ENCODE data around the gene CAPN10. TPM values are rescaled to one million over a fixed set of nuclear protein-coding genes. Genes with fewer than 3 reads are reported as not detected.

CAPN10 gene
- total and polyA plus RNA-seq, 2 donors from 2014 or later, result 26.3 to 50.9 TPM

GRCh38 chr2:240585101-240585500, 1.4 kb upstream of the CAPN10 start:
- no peak for TF ChIP-seq CTCF (IDR thresholded peaks at IDR 0.05; ENCODE audit: borderline replicate concordance, extremely low read depth, insufficient read depth)
- Histone ChIP-seq H3K4me3 (ENCODE audit: low read length in 3 of 3) (peak overlapping the region; percentile 82 to 97 (median 88)), H3K27me3 (ENCODE audit: control insufficient read depth, insufficient read depth, low read length) (no peaks in the 10 kb centered on the region), H3K27ac (ENCODE audit: low read depth in 2 of 2, low read length in 2 of 2) (no peak overlapping the region), H3K9ac (ENCODE audit: low read length in 3 of 3) (peak overlapping the region in 2 of 3 donors; percentile 0 to 99), H3K4me1 (ENCODE audit: control insufficient read depth in 2 of 3, insufficient read depth in 2 of 3, low read depth in 1 of 3, low read length in 3 of 3) (peaks cover 6 to 30% (median 25%) of the 10 kb centered on the region in 3 donors), H3K36me3 (ENCODE audit: control insufficient read depth in 2 of 3, insufficient read depth in 3 of 3, low read length in 3 of 3) (peaks cover 0 to 5% (median 0%) of the 10 kb centered on the region in 3 donors), H3K9me3 (ENCODE audit: control insufficient read depth in 2 of 3, insufficient read depth in 1 of 3, low read length in 3 of 3) (no peaks in the 10 kb centered on the region)
- no peak for FAIRE-seq
- DNase-seq, result peak in 1 of 5 donors; percentile 71
- intact Hi-C loops (cut with DNase I), result no loop called here

- intact Hi-C loops (cut with DNase I), result no loop called here
- H3K27me3 ChIP-seq (ENCODE audit: control insufficient read depth, insufficient read depth, low read length), result no peaks in the 10 kb centered on the region
- FAIRE-seq (no peak), DNase-seq (peak in 1 of 5 donors; percentile 74)
- TF ChIP-seq CTCF (IDR thresholded peaks at IDR 0.05; ENCODE audit: borderline replicate concordance, extremely low read depth, insufficient read depth), result no peak
- peaks cover 6 to 28% (median 25%) of the 10 kb centered on the region in 3 donors for H3K4me1 ChIP-seq (ENCODE audit: control insufficient read depth in 2 of 3, insufficient read depth in 2 of 3, low read depth in 1 of 3, low read length in 3 of 3)
- peak overlapping the region; percentile 78 to 99 (median 84) for H3K9ac ChIP-seq (ENCODE audit: low read length in 3 of 3)
- no peaks in the 10 kb centered on the region for H3K9me3 ChIP-seq (ENCODE audit: control insufficient read depth in 2 of 3, insufficient read depth in 1 of 3, low read length in 3 of 3)
- H3K36me3 ChIP-seq (ENCODE audit: control insufficient read depth in 2 of 3, insufficient read depth in 3 of 3, low read length in 3 of 3), result peaks cover 0 to 5% (median 0%) of the 10 kb centered on the region in 3 donors
- peak overlapping the region; percentile 82 to 97 (median 88) for H3K4me3 ChIP-seq (ENCODE audit: low read length in 3 of 3)
- peak overlapping the region; percentile 82 to 89 for H3K27ac ChIP-seq (ENCODE audit: low read depth in 2 of 2, low read length in 2 of 2)
Measured at GRCh38 chr2:240585681-240586197, 795 bp upstream of the CAPN10 start.

- peak overlapping the region in 1 of 2 donors; percentile 43 for H3K27ac ChIP-seq (ENCODE audit: low read depth in 2 of 2, low read length in 2 of 2)
Measured at GRCh38 chr2:240586919-240587800, 626 bp downstream of the CAPN10 start.

More at GRCh38 chr2:240586919-240587800, 626 bp downstream of the CAPN10 start:
- FAIRE-seq (no peak), DNase-seq (peak in 4 of 5 donors; percentile 25 to 85 (median 49))
- H3K9ac ChIP-seq (ENCODE audit: low read length in 3 of 3), result peak overlapping the region; percentile 22 to 75 (median 55)
- H3K9me3 ChIP-seq (ENCODE audit: control insufficient read depth in 2 of 3, insufficient read depth in 1 of 3, low read length in 3 of 3), result no peaks in the 10 kb centered on the region
- peak overlapping the region; percentile 47 to 97 (median 67) for H3K4me3 ChIP-seq (ENCODE audit: low read length in 3 of 3)
- no peaks in the 10 kb centered on the region for H3K27me3 ChIP-seq (ENCODE audit: control insufficient read depth, insufficient read depth, low read length)
- peaks cover 2 to 11% (median 5%) of the 10 kb centered on the region in 3 donors for H3K36me3 ChIP-seq (ENCODE audit: control insufficient read depth in 2 of 3, insufficient read depth in 3 of 3, low read length in 3 of 3)
- TF ChIP-seq CTCF (IDR thresholded peaks at IDR 0.05; ENCODE audit: borderline replicate concordance, extremely low read depth, insufficient read depth), result no peak
- peaks cover 6 to 28% (median 25%) of the 10 kb centered on the region in 3 donors for H3K4me1 ChIP-seq (ENCODE audit: control insufficient read depth in 2 of 3, insufficient read depth in 2 of 3, low read depth in 1 of 3, low read length in 3 of 3)
- intact Hi-C loops (cut with DNase I), result no loop called here
